Measurements from ENCODE around the gene MRPS7. TPM values are rescaled to one million over a fixed set of nuclear protein-coding genes. Genes with fewer than 3 reads are reported as not detected.

The MRPS7 gene
- polyA plus RNA-seq (2011; rRNA removed) (144 and 157 TPM in 2 replicates), polyA plus RNA-seq (2017; fragmentation: RNase III; extraction: RNeasy Plus Mini Kit Qiagen cat#74134 plus additional on column Dnase treatment) (161 to 164 TPM (median 163 TPM) in 3 replicates), polyA minus RNA-seq (2011; rRNA and poly(A)+ RNA removed) (76.8 and 97.2 TPM in 2 replicates)
- 148 and 176 TPM in 2 replicates for polyA plus RNA-seq (2012; cell fraction: cytosol; rRNA removed)
- polyA plus RNA-seq (2012; cell fraction: nucleus; rRNA removed): 91.3 and 93.4 TPM in 2 replicates

- ChIA-PET CTCF (interaction anchor here (0.6 to 6.2 kb wide), 17 partner anchors 9 to 371 kb away, joined by 3 to 102 read pairs (median 5); partner anchors contain the start of genes MIF4GD, SLC25A19 and SMIM5), POLR2A (interaction anchor here (0.5 to 3.8 kb wide), 24 partner anchors 9 to 348 kb away, joined by 3 to 86 read pairs (median 4); partner anchors contain the start of genes GRB2, MIF4GD, NT5C and NUP85)
- WGBS (ENCODE audit: missing lambda C conversion rate): 2% methylated on average over 37 of the region's 69 CpGs
- TF ChIP-seq MAFK (IDR thresholded peaks at IDR 0.05; ENCODE audit: partially characterized antibody): no peak
- no peak for TF ChIP-seq NR3C1 (IDR thresholded peaks at IDR 0.05)
- TF ChIP-seq E2F6 (IDR thresholded peaks at IDR 0.05; ENCODE audit: borderline replicate concordance, low read depth): 0 out of 2 replicates have a peak, but pooled peaks have one; percentile 31
- TF ChIP-seq POLR2A (IDR thresholded peaks at IDR 0.05; ENCODE audit: low read length): peak; percentile 91
- no peak for TF ChIP-seq KDM1A (IDR thresholded peaks at IDR 0.05; ENCODE audit: low read depth)
- no peak for TF ChIP-seq EHMT2 (IDR thresholded peaks at IDR 0.05; ENCODE audit: low read depth)
- TF ChIP-seq MAZ (IDR thresholded peaks at IDR 0.05; ENCODE audit: borderline replicate concordance, low read depth, low read length): no peak
- TF ChIP-seq REST (IDR thresholded peaks at IDR 0.05): peak; percentile 96
- TF ChIP-seq HOXB13 (CRISPR knock-in tag; IDR thresholded peaks at IDR 0.05; ENCODE audit: low read depth): no peak
- peak; percentile 90 to 99 for TF ChIP-seq JUN (IDR thresholded peaks at IDR 0.05)
- TF ChIP-seq MAX (IDR thresholded peaks at IDR 0.05): peak; percentile 91
- no peak for TF ChIP-seq CBX2 (IDR thresholded peaks at IDR 0.05; ENCODE audit: borderline replicate concordance, low read depth)
- TF ChIP-seq RCOR1 (IDR thresholded peaks at IDR 0.05; ENCODE audit: low read depth, low read length): no peak
- peak; percentile 51; the same call in 1 of the 2 replicates for TF ChIP-seq RFX5 (IDR thresholded peaks at IDR 0.05)
- TF ChIP-seq SMC3 (IDR thresholded peaks at IDR 0.05): peak; percentile 5; the same call in 1 of the 3 replicates
- peak; percentile 84; the same call in 1 of the 2 replicates for TF ChIP-seq HDAC2 (IDR thresholded peaks at IDR 0.05)
- TF ChIP-seq KDM5A (IDR thresholded peaks at IDR 0.05): peak; percentile 96
- TF ChIP-seq MYC (IDR thresholded peaks at IDR 0.05; ENCODE audit: borderline replicate concordance, low read length): peak; percentile 93
- peak; percentile 13 for TF ChIP-seq ZFP36 (IDR thresholded peaks at IDR 0.05; ENCODE audit: borderline replicate concordance, partially characterized antibody)
- TF ChIP-seq HMGXB4 (CRISPR knock-in tag; IDR thresholded peaks at IDR 0.05; ENCODE audit: borderline replicate concordance): no peak; the same call in 1 of the 2 replicates
- no peak for TF ChIP-seq ZC3H11A (IDR thresholded peaks at IDR 0.05)
- TF ChIP-seq, protein P1, sequence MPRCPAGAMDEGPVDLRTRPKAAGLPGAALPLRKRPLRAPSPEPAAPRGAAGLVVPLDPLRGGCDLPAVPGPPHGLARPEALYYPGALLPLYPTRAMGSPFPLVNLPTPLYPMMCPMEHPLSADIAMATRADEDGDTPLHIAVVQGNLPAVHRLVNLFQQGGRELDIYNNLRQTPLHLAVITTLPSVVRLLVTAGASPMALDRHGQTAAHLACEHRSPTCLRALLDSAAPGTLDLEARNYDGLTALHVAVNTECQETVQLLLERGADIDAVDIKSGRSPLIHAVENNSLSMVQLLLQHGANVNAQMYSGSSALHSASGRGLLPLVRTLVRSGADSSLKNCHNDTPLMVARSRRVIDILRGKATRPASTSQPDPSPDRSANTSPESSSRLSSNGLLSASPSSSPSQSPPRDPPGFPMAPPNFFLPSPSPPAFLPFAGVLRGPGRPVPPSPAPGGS (IDR thresholded peaks at IDR 0.05): peak; percentile 72; the same call in 2 of the 3 replicates
- TF ChIP-seq SREBF2 (IDR thresholded peaks at IDR 0.05): no peak
- no peak for TF ChIP-seq ZSCAN20 (CRISPR knock-in tag; IDR thresholded peaks at IDR 0.05)
- no peak for TF ChIP-seq BHLHE40 (IDR thresholded peaks at IDR 0.05; ENCODE audit: low read depth, low read length)
- TF ChIP-seq FOSB (CRISPR knock-in tag; IDR thresholded peaks at IDR 0.05): 0 out of 2 replicates have a peak, but pooled peaks have one; percentile 40
- TF ChIP-seq CHD2 (IDR thresholded peaks at IDR 0.05; ENCODE audit: low read length, partially characterized antibody): peak; percentile 96
- TF ChIP-seq TP53 (CRISPR knock-in tag; IDR thresholded peaks at IDR 0.05): peak; percentile 67; the same call in 1 of the 2 replicates
- peak; percentile 84; the same call in 1 of the 2 replicates for TF ChIP-seq PHF8 (IDR thresholded peaks at IDR 0.05; ENCODE audit: borderline replicate concordance, low read depth)
- TF ChIP-seq HOXB5 (CRISPR knock-in tag; IDR thresholded peaks at IDR 0.05): peak; percentile 64; the same call in 1 of the 2 replicates
- TF ChIP-seq GATA3 (IDR thresholded peaks at IDR 0.05; ENCODE audit: borderline replicate concordance): peak; percentile 57; the same call in 1 of the 2 replicates
- peak; percentile 95 to 96 for DNase-seq (ENCODE audit: low read depth in 1 of 2, low spot score in 1 of 2)
- peak; percentile 96 to 97 for ATAC-seq
- Histone ChIP-seq H3K27ac (peak within 1 kb of the TSS; percentile 96), H3K4me1 (peaks cover 22% of the 10 kb centered on the region), H3K9me3 (no peaks in the 10 kb centered on the region), H3K4me2 (peak within 1 kb of the TSS; percentile 97), H3K4me3 (peak within 1 kb of the TSS; percentile 97)
- FAIRE-seq: no peak
These were observed at the start of gene MRPS7, which contains the start of gene GGA3 for GRCh38 chr17:75261336-75262111. TSS of gene MRPS7 (plus strand) at chr17:75261879. CDS start at chr17:75261901, 22 bp downstream. TSS of gene GGA3 (minus strand) at chr17:75261606. CDS start at chr17:75261587, 19 bp downstream.
